Adrenal gland (tissue), 5 donors: ENCODE data around the gene TROAP.

Experiments
- CTCF ChIP-seq, 6 experiments: fragments of 450-650 bp in 4 of 6; fragments of 200-600 bp in 2 of 6; sonication (generic) in 1 of 6; IDR thresholded peaks; 1 replicate in 5 of 6; 2 replicates in 1 of 6; pipeline versions ENCODE4 v1.5.1 to v1.8.0; 2016 to 2021; ENCODE audit warnings: antibody characterized with exemption in 6 of 6, mild to moderate bottlenecking in 2 of 6, moderate library complexity in 1 of 6
- POLR2A ChIP-seq, 2 donors: fragments of 450-650 bp; IDR thresholded peaks; one replicate each; pipeline ENCODE4 v1.6.1; 2017; ENCODE audit warnings: antibody characterized with exemption in 2 of 2, mild to moderate bottlenecking in 2 of 2, moderate library complexity in 1 of 2
- donor health status: DM: no; HTN: no; CAD: no.

GRCh38 chr12:49330032-49330619, 7.1 kb downstream of the TROAP start:
- no peak for TF ChIP-seq POLR2A (IDR thresholded peaks at IDR 0.05)
- no peak for TF ChIP-seq CTCF (IDR thresholded peaks at IDR 0.05)
